DOHH2 (cell line): ENCODE results near the gene TTC33.
A peak's percentile ranks its signal among the peaks of the same experiment; 100 is the strongest.

ENCODE experiments used
- H3F3A ChIP-seq: fragments of 200-600 bp; sonication (generic), shearing (Covaris generic); 2 replicates; pipeline ENCODE4 v1.6.0; 2016; ENCODE audit warnings: antibody characterized with exemption, mild to moderate bottlenecking; ENCODE audit not compliant: control insufficient read depth, insufficient read depth
- H3K27ac ChIP-seq: fragments of 200-600 bp; sonication (generic); 2 replicates; pipeline ENCODE4 v1.5.1; 2014; ENCODE audit warnings: low read depth, mild to moderate bottlenecking, low read length, moderate library complexity
- H3K27me3 ChIP-seq: fragments of 200-600 bp; sonication (generic); 2 replicates; pipeline ENCODE4 v1.6.1; 2014; ENCODE audit warnings: mild to moderate bottlenecking, low read length, mixed read lengths; ENCODE audit not compliant: control insufficient read depth
- H3K36me3 ChIP-seq: fragments of 200-600 bp; sonication (generic); 2 replicates; pipeline ENCODE4 v1.6.1; 2014; ENCODE audit warnings: mild to moderate bottlenecking, low read length, moderate library complexity, mixed read lengths; ENCODE audit not compliant: control insufficient read depth
- H3K4me1 ChIP-seq: fragments of 200-600 bp; sonication (generic); 2 replicates; pipeline ENCODE4 v1.6.1; 2014; ENCODE audit warnings: mild to moderate bottlenecking, low read length, mixed read lengths; ENCODE audit not compliant: control insufficient read depth
- H3K4me2 ChIP-seq: fragments of 200-600 bp; sonication (generic); 2 replicates; pipeline ENCODE4 v1.6.0; 2014; ENCODE audit warnings: mild to moderate bottlenecking, low read length, moderate library complexity
- H3K4me3 ChIP-seq: fragments of 200-600 bp; sonication (generic); 2 replicates; pipeline ENCODE4 v1.5.1; 2014; ENCODE audit warnings: mild to moderate bottlenecking, low read length, mixed read lengths
- H3K79me2 ChIP-seq: fragments of 200-600 bp; sonication (generic); 2 replicates; pipeline ENCODE4 v1.6.1; 2014; ENCODE audit warnings: mild to moderate bottlenecking, low read length, mixed read lengths; ENCODE audit not compliant: control insufficient read depth
- H3K9me2 ChIP-seq: fragments of 200-600 bp; sonication (generic); replicated peaks from 2 replicates; pipeline ENCODE4 v1.6.1; 2014; ENCODE audit warnings: mild to moderate bottlenecking, low read length, mixed read lengths; ENCODE audit not compliant: control insufficient read depth
- H3K9me3 ChIP-seq: fragments of 200-600 bp; sonication (generic); 2 replicates; pipeline ENCODE4 v1.6.1; 2014; ENCODE audit warnings: antibody characterized with exemption, low read length, mixed read lengths; ENCODE audit not compliant: control insufficient read depth, insufficient read depth
- H4K20me1 ChIP-seq: fragments of 200-600 bp; sonication (generic); 2 replicates; pipeline ENCODE4 v1.6.0; 2014; ENCODE audit warnings: low read depth, mild to moderate bottlenecking, antibody characterized with exemption, low read length, moderate library complexity; ENCODE audit not compliant: control insufficient read depth, insufficient read depth
- EZH2phosphoT487 ChIP-seq: fragments of 200-600 bp; sonication (generic); IDR thresholded peaks from 2 replicates; pipeline ENCODE4 v1.6.1; 2017; ENCODE audit warnings: borderline replicate concordance, mild to moderate bottlenecking, antibody characterized with exemption, low read length, moderate library complexity, mixed read lengths
- TF ChIP-seq, protein P1 (sequence below): fragments of 200-600 bp; sonication (generic); IDR thresholded peaks from one replicate; pipeline ENCODE4 v1.5.1; 2014; ENCODE audit warnings: antibody characterized with exemption, mild to moderate bottlenecking, low read depth, low read length; ENCODE audit not compliant: poor library complexity, severe bottlenecking

Gene TTC33

DNA sequence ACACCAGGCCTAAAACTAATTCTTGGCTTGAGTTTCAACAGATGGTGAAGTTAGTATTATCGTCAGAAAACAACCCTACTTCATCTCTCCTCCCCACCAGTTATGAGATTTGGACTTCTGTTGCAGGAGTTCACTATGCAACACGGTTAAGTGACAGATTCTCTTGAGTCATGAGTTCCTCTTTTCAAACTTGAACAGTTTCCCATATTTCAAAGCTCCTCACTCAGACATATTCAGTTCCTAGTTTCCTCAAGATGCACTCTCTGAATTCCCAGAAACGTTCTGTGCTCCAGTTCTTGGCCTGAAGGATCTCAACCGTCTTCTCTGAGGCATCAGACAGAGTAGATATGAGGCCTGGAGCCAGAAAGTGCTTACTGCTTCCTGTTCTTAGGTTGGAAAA, 83.3 kb downstream of the TTC33 start:
- Histone ChIP-seq H4K20me1 (no peaks in the 10 kb centered on the region; the same call in 1 of the 2 replicates), H3K9me2 (no peaks in the 10 kb centered on the region), H3K27ac (no peak overlapping the region), H3K4me3 (no peak overlapping the region), H3F3A (peaks cover 3% of the 10 kb centered on the region), H3K79me2 (no peaks in the 10 kb centered on the region), H3K36me3 (no peaks in the 10 kb centered on the region), H3K4me2 (peak overlapping the region; percentile 18; the same call in 1 of the 2 replicates), H3K27me3 (0 out of 2 replicates have a peak, but pooled peaks cover 6% of the 10 kb centered on the region), H3K9me3 (no peaks in the 10 kb centered on the region), H3K4me1 (peaks cover 13% of the 10 kb centered on the region)
- TF ChIP-seq, protein P1, sequence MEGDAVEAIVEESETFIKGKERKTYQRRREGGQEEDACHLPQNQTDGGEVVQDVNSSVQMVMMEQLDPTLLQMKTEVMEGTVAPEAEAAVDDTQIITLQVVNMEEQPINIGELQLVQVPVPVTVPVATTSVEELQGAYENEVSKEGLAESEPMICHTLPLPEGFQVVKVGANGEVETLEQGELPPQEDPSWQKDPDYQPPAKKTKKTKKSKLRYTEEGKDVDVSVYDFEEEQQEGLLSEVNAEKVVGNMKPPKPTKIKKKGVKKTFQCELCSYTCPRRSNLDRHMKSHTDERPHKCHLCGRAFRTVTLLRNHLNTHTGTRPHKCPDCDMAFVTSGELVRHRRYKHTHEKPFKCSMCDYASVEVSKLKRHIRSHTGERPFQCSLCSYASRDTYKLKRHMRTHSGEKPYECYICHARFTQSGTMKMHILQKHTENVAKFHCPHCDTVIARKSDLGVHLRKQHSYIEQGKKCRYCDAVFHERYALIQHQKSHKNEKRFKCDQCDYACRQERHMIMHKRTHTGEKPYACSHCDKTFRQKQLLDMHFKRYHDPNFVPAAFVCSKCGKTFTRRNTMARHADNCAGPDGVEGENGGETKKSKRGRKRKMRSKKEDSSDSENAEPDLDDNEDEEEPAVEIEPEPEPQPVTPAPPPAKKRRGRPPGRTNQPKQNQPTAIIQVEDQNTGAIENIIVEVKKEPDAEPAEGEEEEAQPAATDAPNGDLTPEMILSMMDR: no peak
- no peak for TF ChIP-seq EZH2phosphoT487

DNA sequence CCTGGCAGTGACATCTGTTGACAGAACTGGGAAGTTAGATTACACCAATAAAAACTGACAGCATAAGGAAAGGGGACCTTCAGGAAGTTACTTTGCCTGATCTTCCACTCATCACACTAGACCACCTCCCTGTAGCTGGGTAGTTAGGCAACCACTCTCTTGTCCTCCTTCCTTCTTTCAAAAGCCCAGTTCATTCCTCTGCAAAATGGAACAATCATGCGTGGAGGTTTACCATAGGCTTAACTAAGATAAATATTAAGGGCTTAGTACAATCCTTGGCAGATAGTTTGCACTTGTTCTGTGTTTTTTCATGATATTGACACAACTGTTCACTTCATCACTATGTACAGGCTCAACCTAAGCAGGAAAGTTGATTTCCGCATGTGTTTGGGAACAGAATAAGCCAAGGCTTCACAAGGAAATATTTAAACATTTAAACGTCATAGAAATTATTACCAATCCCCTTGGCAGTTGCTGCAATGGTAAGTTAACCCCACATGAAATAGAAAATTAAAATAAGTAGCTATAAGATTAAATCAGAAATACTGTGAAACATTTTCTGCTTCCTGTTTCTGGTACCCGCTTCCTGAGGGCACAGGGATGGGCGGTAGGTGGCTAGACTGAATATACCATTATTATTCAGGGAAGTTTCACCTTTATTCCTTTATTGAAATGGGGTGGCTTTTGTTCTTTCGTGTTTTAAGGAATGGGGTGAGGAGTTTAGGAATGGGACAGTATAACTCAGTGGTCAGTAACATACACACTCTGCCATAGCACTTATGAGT, 86.0 kb downstream of the TTC33 start:
- H3K9me3 ChIP-seq: no peaks in the 10 kb centered on the region
- TF ChIP-seq, protein P1: no peak
- no peak for TF ChIP-seq EZH2phosphoT487

DNA sequence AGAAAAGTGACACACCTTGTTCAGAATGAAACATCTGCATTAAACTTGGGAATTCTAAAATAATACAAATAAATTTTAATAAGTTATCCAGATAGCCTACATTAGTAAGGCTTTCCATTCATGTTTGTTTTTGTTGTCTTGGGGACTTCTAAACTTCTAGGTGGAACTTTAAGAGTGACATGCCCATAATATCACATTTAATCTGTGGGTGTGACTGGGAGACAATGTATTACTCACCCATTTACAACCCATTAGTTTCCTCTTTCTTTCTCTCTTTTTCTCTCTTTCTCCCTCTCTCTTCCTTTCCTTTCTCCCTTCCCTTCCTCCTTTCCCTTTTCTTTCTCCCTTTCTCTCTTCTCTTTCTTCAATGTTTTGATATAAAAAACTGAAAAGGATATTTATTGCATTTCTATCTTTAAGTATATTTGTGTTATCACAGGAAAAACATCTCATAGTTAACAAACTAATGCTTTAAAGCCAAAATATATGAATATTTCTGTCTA, 88.5 kb downstream of the TTC33 start:
- Histone ChIP-seq H3K9me3 (no peaks in the 10 kb centered on the region), H3K4me1 (peaks cover 7% of the 10 kb centered on the region), H3K9me2 (no peaks in the 10 kb centered on the region), H3K27me3 (no peaks in the 10 kb centered on the region), H3K4me3 (no peak overlapping the region), H3K36me3 (no peaks in the 10 kb centered on the region), H4K20me1 (no peaks in the 10 kb centered on the region), H3K4me2 (no peak overlapping the region), H3K27ac (no peak overlapping the region), H3F3A (no peaks in the 10 kb centered on the region), H3K79me2 (no peaks in the 10 kb centered on the region)
- no peak for TF ChIP-seq EZH2phosphoT487
- TF ChIP-seq, protein P1: no peak

More for the DNA sequence above, 86.0 kb downstream of the TTC33 start:
- Histone ChIP-seq H3K79me2 (no peaks in the 10 kb centered on the region), H3K9me2 (no peaks in the 10 kb centered on the region), H3K4me2 (no peak overlapping the region), H4K20me1 (no peaks in the 10 kb centered on the region; the same call in 1 of the 2 replicates), H3K27me3 (no peaks in the 10 kb centered on the region), H3K4me3 (no peak overlapping the region), H3K4me1 (peaks cover 13% of the 10 kb centered on the region), H3F3A (peaks cover 3% of the 10 kb centered on the region; the same call in 1 of the 2 replicates), H3K36me3 (no peaks in the 10 kb centered on the region), H3K27ac (no peak overlapping the region)
